DND-41 (cell line): ENCODE data around the gene BAX.
"Not testable (repeated sequence)": the region's sequence is repeated elsewhere in the genome, so short reads cannot be mapped to it uniquely, and the experiment has no call there.

ENCODE experiments used
- EZH2 ChIP-seq: IDR thresholded peaks from 3 replicates; pipeline ENCODE4 v1.6.1; 2012; ENCODE audit warnings: borderline replicate concordance, low read depth, mild to moderate bottlenecking, moderate library complexity, low read length, inconsistent platforms; ENCODE audit not compliant: severe bottlenecking
- TF ChIP-seq, protein P1 (sequence below): IDR thresholded peaks from 2 replicates; pipeline ENCODE4 v1.5.1; 2012; ENCODE audit warnings: borderline replicate concordance, low read length, moderate library complexity, mild to moderate bottlenecking; ENCODE audit not compliant: poor library complexity, severe bottlenecking; ENCODE audit errors: extremely low read depth

- TF ChIP-seq, protein P1, sequence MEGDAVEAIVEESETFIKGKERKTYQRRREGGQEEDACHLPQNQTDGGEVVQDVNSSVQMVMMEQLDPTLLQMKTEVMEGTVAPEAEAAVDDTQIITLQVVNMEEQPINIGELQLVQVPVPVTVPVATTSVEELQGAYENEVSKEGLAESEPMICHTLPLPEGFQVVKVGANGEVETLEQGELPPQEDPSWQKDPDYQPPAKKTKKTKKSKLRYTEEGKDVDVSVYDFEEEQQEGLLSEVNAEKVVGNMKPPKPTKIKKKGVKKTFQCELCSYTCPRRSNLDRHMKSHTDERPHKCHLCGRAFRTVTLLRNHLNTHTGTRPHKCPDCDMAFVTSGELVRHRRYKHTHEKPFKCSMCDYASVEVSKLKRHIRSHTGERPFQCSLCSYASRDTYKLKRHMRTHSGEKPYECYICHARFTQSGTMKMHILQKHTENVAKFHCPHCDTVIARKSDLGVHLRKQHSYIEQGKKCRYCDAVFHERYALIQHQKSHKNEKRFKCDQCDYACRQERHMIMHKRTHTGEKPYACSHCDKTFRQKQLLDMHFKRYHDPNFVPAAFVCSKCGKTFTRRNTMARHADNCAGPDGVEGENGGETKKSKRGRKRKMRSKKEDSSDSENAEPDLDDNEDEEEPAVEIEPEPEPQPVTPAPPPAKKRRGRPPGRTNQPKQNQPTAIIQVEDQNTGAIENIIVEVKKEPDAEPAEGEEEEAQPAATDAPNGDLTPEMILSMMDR: not testable (repeated sequence)
- TF ChIP-seq EZH2: not testable (repeated sequence)
Measured at GRCh38 chr19:48927692-48928091, 27.0 kb upstream of the BAX start.
